Thyroid gland (tissue), 4 donors: ENCODE measurements around the gene ADGRB3.

Source experiments
- POLR2A ChIP-seq, 2 donors: fragments of 450-650 bp; IDR thresholded peaks; one replicate each; pipeline ENCODE4 v1.6.1; 2017; ENCODE audit warnings: antibody characterized with exemption in 2 of 2, mild to moderate bottlenecking in 2 of 2, moderate library complexity in 1 of 2
- TF ChIP-seq, protein P1 (sequence below), 6 experiments: fragments of 200-600 bp in 3 of 6; fragments of 450-650 bp in 3 of 6; sonication (generic) in 3 of 6; IDR thresholded peaks; one replicate each; pipeline ENCODE4 v1.5.1; 2016 to 2019; ENCODE audit warnings: antibody characterized with exemption in 6 of 6, mild to moderate bottlenecking in 2 of 6, inconsistent platforms in 1 of 6, moderate library complexity in 1 of 6

DNA sequence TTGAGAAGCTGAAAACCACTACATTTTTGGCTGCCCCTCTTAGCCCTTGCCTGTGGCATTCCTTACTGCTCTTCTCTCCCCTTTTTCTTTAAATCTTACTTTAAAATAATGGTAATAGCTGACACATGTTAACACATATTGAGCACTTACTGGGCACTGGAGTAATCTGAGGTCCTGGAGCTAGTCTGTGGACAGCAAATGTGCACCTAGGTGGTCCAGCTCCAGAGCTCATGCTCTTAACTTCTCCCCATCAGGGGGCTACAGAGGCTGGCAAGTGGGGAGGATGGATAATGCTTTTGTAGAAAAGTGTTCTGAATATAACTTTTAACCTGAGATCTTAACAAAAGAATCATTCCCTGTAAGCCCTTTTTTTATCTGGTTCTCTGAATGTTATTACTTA, 74.8 kb downstream of the ADGRB3 start:
- TF ChIP-seq, protein P1, sequence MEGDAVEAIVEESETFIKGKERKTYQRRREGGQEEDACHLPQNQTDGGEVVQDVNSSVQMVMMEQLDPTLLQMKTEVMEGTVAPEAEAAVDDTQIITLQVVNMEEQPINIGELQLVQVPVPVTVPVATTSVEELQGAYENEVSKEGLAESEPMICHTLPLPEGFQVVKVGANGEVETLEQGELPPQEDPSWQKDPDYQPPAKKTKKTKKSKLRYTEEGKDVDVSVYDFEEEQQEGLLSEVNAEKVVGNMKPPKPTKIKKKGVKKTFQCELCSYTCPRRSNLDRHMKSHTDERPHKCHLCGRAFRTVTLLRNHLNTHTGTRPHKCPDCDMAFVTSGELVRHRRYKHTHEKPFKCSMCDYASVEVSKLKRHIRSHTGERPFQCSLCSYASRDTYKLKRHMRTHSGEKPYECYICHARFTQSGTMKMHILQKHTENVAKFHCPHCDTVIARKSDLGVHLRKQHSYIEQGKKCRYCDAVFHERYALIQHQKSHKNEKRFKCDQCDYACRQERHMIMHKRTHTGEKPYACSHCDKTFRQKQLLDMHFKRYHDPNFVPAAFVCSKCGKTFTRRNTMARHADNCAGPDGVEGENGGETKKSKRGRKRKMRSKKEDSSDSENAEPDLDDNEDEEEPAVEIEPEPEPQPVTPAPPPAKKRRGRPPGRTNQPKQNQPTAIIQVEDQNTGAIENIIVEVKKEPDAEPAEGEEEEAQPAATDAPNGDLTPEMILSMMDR (IDR thresholded peaks at IDR 0.05), result no peak
- TF ChIP-seq POLR2A (IDR thresholded peaks at IDR 0.05), result no peak
